NCI-H748 (cell line): ENCODE measurements around the gene GSK3B.

ENCODE experiments used
- DNase-seq: peaks from one replicate; lab custom pipeline; 2025; ENCODE audit not compliant: unreplicated experiment; lab: John Stamatoyannopoulos, UW

GSK3B gene

DNA sequence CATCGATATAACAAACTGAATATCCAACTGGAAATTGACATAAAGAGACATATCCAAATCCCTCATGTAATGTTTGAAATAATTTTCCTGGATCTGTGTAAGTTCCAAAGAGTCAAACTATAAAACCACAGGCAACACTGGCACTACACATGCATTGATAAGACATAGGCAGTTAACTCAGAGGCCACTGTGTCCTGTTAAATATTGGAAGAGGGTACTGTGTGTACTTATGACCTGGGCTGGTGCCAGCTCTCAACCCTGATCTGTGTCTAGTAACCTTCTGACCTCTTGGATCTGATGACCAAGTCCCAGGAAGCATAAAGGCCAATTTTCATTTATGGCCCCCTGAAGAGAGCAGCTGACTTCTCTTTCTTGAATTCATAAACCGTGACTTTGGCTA lies 307.8 kb downstream of the GSK3B start:
- DNase-seq, result no peak

DNA sequence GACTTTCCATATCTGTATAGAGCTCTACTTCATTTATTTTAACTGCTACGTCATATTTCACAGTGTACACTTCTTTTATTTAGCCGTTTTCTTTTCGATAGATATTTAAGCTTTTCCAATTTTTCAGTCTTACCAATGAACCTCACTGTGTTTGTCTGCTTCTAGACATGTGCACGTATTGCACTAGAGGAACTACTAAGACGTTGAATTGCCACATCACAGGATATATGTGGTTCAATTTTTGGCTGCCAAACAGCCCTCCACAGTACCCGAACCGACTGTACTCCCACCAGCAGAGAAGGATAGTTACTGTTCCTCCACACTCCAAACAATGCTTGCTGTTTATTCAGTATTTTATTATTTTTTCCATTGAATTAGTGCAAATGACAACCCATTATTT lies 310.4 kb downstream of the GSK3B start:
- DNase-seq, result no peak

DNA sequence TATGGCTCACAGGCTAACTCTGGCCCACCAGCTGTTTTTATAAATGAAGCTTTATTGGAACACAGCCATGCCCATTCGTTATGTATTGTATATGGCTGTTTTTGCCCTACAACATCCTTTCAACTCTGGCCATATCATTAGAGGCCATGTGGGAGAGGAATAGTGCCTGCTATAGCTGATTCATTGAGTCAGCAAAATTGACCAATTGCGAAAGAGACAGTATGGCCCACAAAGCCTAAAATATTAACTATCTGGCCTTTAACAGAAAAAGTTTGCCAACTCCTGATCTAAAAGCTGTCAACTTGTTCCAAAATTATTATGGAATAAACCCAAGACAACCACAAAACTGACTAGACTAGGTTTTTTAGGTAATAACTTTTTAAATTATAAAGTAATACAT lies 311.0 kb downstream of the GSK3B start:
- DNase-seq, result no peak

DNA sequence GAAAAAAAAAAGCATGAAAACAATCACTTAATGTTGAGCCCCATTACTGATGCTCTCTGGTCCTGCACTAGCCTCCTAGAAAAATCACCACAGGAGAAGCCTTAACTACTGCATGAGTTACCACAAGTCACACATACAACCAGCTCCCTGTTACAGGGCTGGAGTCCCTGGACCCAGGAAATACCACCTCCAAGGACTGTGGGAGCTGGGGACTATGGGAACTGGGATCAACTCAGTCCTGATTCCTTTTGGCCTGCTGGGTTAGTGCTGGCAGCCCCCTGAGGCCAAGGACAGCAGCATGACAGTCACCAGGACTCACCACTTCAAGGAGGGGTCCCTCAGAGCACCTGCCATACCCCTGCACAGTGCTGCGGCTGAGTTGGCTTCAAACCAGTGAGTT lies 311.8 kb downstream of the GSK3B start:
- DNase-seq, result no peak

DNA sequence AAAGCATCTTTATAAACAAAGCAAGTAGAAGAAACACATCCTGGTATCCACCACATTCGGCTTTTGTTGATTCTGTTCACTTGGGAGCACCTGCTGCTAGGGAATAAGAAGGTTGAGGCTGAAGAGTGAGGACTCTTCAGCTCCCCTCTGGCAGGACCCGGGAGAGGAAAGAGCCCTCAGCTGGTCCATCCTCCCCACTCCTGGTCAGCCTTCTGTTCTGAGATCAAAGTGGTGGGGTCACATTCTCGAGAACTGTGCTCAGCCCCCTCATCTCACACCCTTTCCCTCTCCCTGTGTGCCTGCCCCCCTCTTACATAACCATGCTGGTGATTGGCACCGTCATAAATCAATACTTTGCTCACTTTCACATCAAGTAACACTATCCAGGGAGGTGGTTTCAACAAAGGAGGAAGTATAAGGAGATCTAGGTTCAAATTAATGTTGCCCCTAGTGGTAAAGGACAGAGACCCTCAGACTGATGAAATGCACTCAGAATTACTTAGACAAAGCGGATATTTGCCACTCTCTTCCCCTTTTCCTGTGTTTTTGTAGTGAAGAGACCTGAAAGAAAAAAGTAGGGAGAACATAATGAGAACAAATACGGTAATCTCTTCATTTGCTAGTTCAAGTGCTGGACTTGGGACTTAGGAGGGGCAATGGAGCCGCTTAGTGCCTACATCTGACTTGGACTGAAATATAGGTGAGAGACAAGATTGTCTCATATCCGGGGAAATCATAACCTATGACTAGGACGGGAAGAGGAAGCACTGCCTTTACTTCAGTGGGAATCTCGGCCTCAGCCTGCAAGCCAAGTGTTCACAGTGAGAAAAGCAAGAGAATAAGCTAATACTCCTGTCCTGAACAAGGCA lies 312.7 kb downstream of the GSK3B start, which contains the start of gene NR1I2:
NR1I2 (plus strand) TSS at position 772 of the 869 bp plus-strand sequence.
- DNase-seq, result no peak

DNA sequence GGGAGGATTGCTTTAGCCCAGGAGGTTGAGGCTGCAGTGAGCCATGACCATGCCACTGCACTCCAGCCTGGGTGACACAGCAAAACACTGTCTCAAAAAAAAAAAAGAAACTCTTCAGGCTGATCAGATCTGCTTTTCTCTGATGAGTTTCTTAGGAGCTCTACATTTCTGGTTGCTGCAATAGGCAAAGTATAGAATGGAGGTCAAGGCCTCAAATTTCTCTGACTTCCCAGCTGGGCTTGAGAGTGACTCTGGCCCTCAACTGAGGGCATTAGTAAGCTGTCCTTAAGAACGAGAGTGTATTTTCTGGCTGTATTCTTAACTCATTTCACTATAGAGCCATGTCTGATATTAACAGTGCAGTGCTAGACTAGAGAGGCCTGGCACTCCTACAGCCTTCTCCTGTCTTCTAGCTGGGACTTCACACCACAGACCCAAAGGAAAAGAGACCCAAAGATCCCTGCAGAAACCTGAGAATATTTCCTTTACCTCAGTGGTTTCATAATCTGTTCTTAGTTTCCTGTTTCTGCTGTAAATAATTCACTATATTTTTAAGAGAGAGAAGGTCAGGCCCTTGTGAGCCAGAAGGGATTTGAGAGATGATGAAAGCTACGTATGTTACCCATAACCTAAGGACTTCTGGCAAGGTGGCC lies 314.4 kb downstream of the GSK3B start:
- no peak for DNase-seq

DNA sequence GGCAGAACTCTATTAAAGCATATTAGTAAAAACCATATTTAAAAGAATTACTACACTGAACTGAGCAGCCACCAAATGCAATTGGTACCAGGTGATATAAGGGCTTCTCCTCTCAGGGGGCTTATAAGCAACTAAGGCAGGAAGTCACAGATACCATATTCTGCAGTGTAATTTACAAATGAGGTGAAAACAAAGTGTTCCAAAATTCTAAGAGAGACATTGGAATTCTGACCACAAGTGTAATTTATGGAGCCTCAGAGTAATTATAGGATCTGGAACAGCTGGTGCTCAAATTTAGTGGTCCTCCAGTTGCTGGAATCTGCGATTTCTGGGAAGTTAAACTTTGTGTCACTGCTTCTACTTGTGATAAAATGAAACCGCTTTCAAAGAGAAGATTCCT lies 315.4 kb downstream of the GSK3B start:
- DNase-seq, result no peak

DNA sequence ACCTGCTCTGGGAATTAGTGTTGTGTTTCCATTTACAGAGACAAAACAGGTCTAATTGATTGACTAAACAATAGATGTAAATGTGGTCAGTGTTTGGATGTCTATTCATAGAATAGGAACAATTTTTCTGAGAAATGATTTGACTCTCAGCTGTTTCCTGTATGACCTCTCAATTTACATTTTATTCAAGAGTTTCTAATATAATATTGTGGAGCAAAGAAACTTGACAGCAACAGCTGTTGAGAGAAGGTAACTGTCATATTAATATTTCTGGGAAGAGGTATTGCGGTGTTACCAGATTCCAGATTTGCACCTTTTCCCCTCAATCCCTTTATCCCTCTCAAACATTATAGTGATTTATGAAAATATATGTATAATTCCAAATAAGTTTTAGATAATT lies 316.1 kb downstream of the GSK3B start:
- DNase-seq, result no peak

DNA sequence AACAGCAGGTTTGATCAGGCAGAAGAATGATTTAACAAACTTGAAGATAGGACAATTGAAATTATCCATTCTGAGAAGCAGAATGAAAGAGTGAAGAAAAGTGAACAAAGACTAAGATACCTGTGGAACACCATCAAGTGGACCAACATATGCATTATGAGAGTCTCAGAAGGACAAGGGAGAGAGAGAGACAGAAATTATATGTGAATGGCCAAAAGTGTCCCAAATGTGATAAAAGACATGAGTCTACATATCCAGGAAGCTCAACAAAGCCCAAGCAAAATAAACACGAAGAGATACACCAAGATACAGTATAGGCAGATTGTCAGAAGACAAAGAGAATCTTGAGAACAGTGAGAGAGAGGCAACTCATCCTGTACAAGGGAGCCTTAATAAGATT lies 317.9 kb downstream of the GSK3B start:
- DNase-seq, result no peak

DNA sequence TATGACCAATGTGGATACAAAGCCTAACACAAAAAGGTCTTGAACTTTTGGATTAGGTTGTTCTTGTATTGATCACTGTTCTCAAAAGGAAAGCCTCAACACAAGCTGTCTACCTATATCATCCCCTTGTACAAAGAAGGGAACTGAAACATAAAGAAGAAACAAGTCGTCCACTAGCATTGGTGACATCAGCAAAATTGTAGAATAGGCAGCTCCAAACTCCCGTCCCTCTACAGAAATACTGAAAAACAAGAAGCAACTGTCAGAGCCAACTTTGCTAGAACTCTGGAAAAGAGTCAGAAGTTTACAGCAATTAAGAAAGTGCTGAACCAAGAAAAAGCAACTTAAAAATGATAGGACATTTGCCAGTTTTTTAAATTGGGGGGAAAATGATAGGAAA lies 319.8 kb downstream of the GSK3B start:
- no peak for DNase-seq
